AG09309 (cell line): ENCODE data around the gene TFDP2.

ENCODE experiments used
- DNase-seq: peaks from one replicate; pipeline ENCODE4 v3.0.0-alpha.2; 2010; ENCODE audit warnings: low read depth
- H3K4me3 ChIP-seq: 2 replicates; pipeline ENCODE4 v1.5.1; 2011; ENCODE audit warnings: mild to moderate bottlenecking, low read depth, low read length, moderate library complexity; ENCODE audit not compliant: control insufficient read depth
- CTCF ChIP-seq: IDR thresholded peaks from 2 replicates; pipeline ENCODE4 v1.5.1; 2011; ENCODE audit warnings: mild to moderate bottlenecking, low read depth, low read length, inconsistent platforms; ENCODE audit not compliant: insufficient read depth, control insufficient read depth; ENCODE audit errors: missing control alignments

TFDP2 gene

DNA sequence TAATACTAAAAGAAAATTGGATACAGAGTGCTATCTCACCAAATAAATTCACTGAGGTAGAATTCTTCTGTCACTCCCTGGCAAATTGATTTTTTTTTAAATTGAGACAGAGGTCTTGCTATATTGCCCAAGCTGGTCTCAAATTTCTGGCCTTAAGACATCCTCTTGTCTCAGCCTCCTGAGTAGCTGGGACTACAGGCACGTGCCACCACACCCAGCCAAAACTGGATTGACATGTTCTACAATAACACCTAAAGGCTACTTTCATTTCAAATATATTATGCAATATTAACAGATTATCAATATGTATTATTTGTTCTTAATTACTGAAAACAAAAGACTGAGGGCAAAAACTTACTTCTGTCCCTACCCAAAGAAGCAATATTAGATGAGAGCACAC is 36.7 kb downstream of the TFDP2 start:
- no peak overlapping the region for H3K4me3 ChIP-seq
- no peak for DNase-seq

GRCh38 chr3:142106548-142106947 is 42.8 kb downstream of the TFDP2 start:
- no peak for DNase-seq
- no peak for TF ChIP-seq CTCF
- H3K4me3 ChIP-seq, result no peak overlapping the region

More for the DNA sequence above, 36.7 kb downstream of the TFDP2 start:
- no peak for TF ChIP-seq CTCF

GRCh38 chr3:142105991-142106390 is 43.4 kb downstream of the TFDP2 start:
- no peak overlapping the region for H3K4me3 ChIP-seq
- no peak for TF ChIP-seq CTCF
- DNase-seq, result no peak

DNA sequence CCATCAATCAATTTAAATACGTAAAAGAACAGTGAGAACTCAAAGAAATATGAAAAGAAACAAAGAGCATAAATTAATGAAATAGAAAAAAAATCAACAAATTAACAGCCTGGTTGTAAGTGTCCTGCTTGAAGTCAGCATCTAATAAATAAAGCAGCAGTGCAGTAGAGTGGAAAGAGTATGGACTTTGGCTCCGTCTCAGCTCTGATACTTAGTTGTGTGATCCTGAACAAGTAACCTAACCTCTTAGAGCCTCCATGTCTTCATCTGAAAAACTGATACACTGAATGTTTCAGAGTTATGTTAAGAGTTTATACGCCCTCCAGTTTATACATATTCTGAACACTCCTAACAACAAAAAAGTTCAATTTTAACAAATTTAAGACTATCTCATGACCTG is 44.6 kb downstream of the TFDP2 start:
- DNase-seq, result no peak
- TF ChIP-seq CTCF, result no peak
- no peak overlapping the region for H3K4me3 ChIP-seq

DNA sequence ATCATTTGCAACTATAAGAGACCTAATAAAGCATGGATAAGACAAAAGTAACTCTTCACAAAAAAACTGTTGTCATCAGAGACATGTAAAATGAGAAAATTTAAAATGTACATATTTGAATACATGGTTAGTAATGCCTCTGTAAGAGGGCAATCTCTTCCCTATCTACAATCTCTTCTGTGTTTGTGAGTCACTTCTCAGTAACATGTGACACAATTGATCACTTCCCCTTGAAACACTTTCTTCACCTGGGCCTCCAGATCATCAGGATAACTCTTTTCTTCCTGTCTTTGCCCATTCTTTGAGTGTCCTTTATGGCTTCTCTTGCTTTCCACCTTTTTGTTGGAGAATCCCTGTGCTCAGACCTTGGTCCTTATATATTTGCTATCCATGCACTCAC is 50.4 kb downstream of the TFDP2 start:
- no peak for DNase-seq
- H3K4me3 ChIP-seq, result no peak overlapping the region
- no peak for TF ChIP-seq CTCF

- TF ChIP-seq CTCF, result no peak
- no peak for DNase-seq
- H3K4me3 ChIP-seq, result no peak overlapping the region
Measured at GRCh38 chr3:142097099-142097843, 52.1 kb downstream of the TFDP2 start.
